ENCODE measurements around the gene CLIP3. TPM values are rescaled to one million over a fixed set of nuclear protein-coding genes. Genes with fewer than 3 reads are reported as not detected.
"Not testable (repeated sequence)": the region's sequence is repeated elsewhere in the genome, so short reads cannot be mapped to it uniquely, and the experiment has no call there.

The CLIP3 gene
- total and polyA plus RNA-seq, 2 donors (not counting 1 experiment from before 2014, with no cell fraction given): 14.7 to 19.8 TPM

DNA sequence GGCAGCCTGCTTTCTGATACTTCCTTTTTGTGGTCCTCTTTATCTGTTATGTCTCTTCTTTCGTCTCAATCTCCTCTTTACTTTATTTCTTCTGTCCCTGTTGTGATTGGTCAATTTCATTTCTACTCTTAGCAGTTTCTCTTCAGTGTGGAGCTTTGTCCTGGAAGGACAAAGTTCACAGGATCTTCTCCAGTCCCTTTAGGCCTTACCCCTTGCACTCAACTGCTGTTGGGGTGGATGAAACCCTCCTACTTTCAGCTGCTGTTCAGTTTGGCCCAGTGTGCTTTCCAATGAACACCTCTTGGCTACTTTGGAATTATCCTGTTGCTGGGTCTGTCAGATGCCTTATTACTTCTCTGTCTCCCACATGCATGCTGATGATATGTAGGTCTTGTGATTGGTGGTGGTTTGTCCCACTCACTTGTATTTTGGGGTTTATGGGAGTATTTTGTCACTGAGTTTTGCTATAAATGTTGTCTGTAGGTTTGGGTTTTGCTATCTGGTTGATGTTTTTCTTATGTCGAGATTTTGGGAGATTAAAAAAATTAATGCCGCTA, 46.8 kb upstream of the CLIP3 start:
- H3K4me3 ChIP-seq (replicated peaks in 1 of 4; ENCODE audit: control extremely low read depth in 1 of 4, insufficient read depth in 1 of 4, low read depth in 3 of 4, low read length in 4 of 4): no peak overlapping the region
- no peak overlapping the region for H3K27ac ChIP-seq (ENCODE audit: insufficient read depth, low read length)
- no peaks in the 10 kb centered on the region for H4K20me1 ChIP-seq (ENCODE audit: control insufficient read depth, extremely low read depth, insufficient read depth, low read length)
- TF ChIP-seq EZH2 (IDR thresholded peaks at IDR 0.05; ENCODE audit: low read length, missing control alignments): no peak
- TF ChIP-seq, protein P1, sequence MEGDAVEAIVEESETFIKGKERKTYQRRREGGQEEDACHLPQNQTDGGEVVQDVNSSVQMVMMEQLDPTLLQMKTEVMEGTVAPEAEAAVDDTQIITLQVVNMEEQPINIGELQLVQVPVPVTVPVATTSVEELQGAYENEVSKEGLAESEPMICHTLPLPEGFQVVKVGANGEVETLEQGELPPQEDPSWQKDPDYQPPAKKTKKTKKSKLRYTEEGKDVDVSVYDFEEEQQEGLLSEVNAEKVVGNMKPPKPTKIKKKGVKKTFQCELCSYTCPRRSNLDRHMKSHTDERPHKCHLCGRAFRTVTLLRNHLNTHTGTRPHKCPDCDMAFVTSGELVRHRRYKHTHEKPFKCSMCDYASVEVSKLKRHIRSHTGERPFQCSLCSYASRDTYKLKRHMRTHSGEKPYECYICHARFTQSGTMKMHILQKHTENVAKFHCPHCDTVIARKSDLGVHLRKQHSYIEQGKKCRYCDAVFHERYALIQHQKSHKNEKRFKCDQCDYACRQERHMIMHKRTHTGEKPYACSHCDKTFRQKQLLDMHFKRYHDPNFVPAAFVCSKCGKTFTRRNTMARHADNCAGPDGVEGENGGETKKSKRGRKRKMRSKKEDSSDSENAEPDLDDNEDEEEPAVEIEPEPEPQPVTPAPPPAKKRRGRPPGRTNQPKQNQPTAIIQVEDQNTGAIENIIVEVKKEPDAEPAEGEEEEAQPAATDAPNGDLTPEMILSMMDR (conservative IDR thresholded peaks at IDR 0.05 in 1 of 2, IDR thresholded peaks at IDR 0.05 in 1 of 2; ENCODE audit: low read depth in 1 of 2, low read length in 2 of 2): no peak
- H3K36me3 ChIP-seq (ENCODE audit: control insufficient read depth, insufficient read depth, low read length): peaks cover 14% of the 10 kb centered on the region
- no peak for DNase-seq (ENCODE audit: low read depth in 2 of 2)
- H3K4me1 ChIP-seq (ENCODE audit: control insufficient read depth, extremely low read depth, insufficient read depth, low read length): no peaks in the 10 kb centered on the region
- no peak overlapping the region for H3K9ac ChIP-seq (ENCODE audit: insufficient read depth, low read length)
- H3K27me3 ChIP-seq (ENCODE audit: control insufficient read depth, insufficient read depth, low read length): no peaks in the 10 kb centered on the region
- no peak overlapping the region for H3K4me2 ChIP-seq (ENCODE audit: extremely low read depth, insufficient read depth, low read length)
- no peaks in the 10 kb centered on the region for H3K79me2 ChIP-seq (ENCODE audit: control insufficient read depth, insufficient read depth, low read length)
- H2AFZ ChIP-seq (ENCODE audit: low read length): no peak overlapping the region
- no peaks in the 10 kb centered on the region for H3K9me3 ChIP-seq (ENCODE audit: control insufficient read depth, insufficient read depth, low read depth, low read length)

GRCh38 chr19:36073121-36073876, 40.6 kb upstream of the CLIP3 start:
- Histone ChIP-seq H3K9me3 (ENCODE audit: control insufficient read depth, insufficient read depth, low read depth, low read length) (no peaks in the 10 kb centered on the region), H3K9ac (ENCODE audit: insufficient read depth, low read length) (no peak overlapping the region), H3K79me2 (ENCODE audit: control insufficient read depth, insufficient read depth, low read length) (no peaks in the 10 kb centered on the region), H3K4me3 (replicated peaks in 1 of 4; ENCODE audit: control extremely low read depth in 1 of 4, insufficient read depth in 1 of 4, low read depth in 3 of 4, low read length in 4 of 4) (no peak overlapping the region), H4K20me1 (ENCODE audit: control insufficient read depth, extremely low read depth, insufficient read depth, low read length) (no peaks in the 10 kb centered on the region), H3K4me2 (ENCODE audit: extremely low read depth, insufficient read depth, low read length) (no peak overlapping the region), H3K27ac (ENCODE audit: insufficient read depth, low read length) (no peak overlapping the region), H3K4me1 (ENCODE audit: control insufficient read depth, extremely low read depth, insufficient read depth, low read length) (peaks cover 2% of the 10 kb centered on the region), H3K36me3 (ENCODE audit: control insufficient read depth, insufficient read depth, low read length) (peaks cover 2% of the 10 kb centered on the region), H2AFZ (ENCODE audit: low read length) (no peak overlapping the region), H3K27me3 (ENCODE audit: control insufficient read depth, insufficient read depth, low read length) (no peaks in the 10 kb centered on the region)
- DNase-seq (ENCODE audit: low read depth in 2 of 2): no peak
- no peak for TF ChIP-seq EZH2 (IDR thresholded peaks at IDR 0.05; ENCODE audit: low read length, missing control alignments)
- TF ChIP-seq, protein P1 (conservative IDR thresholded peaks at IDR 0.05 in 1 of 2, IDR thresholded peaks at IDR 0.05 in 1 of 2; ENCODE audit: low read depth in 1 of 2, low read length in 2 of 2): no peak

GRCh38 chr19:36072081-36072480, 39.4 kb upstream of the CLIP3 start:
- Histone ChIP-seq H3K9me3 (ENCODE audit: control insufficient read depth, insufficient read depth, low read depth, low read length) (no peaks in the 10 kb centered on the region), H2AFZ (ENCODE audit: low read length) (no peak overlapping the region), H3K9ac (ENCODE audit: insufficient read depth, low read length) (no peak overlapping the region), H3K27ac (ENCODE audit: insufficient read depth, low read length) (no peak overlapping the region), H3K79me2 (ENCODE audit: control insufficient read depth, insufficient read depth, low read length) (no peaks in the 10 kb centered on the region), H3K36me3 (ENCODE audit: control insufficient read depth, insufficient read depth, low read length) (peaks cover 6% of the 10 kb centered on the region), H4K20me1 (ENCODE audit: control insufficient read depth, extremely low read depth, insufficient read depth, low read length) (no peaks in the 10 kb centered on the region), H3K4me1 (ENCODE audit: control insufficient read depth, extremely low read depth, insufficient read depth, low read length) (peaks cover 2% of the 10 kb centered on the region), H3K4me2 (ENCODE audit: extremely low read depth, insufficient read depth, low read length) (no peak overlapping the region), H3K27me3 (ENCODE audit: control insufficient read depth, insufficient read depth, low read length) (no peaks in the 10 kb centered on the region), H3K4me3 (replicated peaks in 1 of 4; ENCODE audit: control extremely low read depth in 1 of 4, insufficient read depth in 1 of 4, low read depth in 3 of 4, low read length in 4 of 4) (no peak overlapping the region)
- TF ChIP-seq, protein P1 (conservative IDR thresholded peaks at IDR 0.05 in 1 of 2, IDR thresholded peaks at IDR 0.05 in 1 of 2; ENCODE audit: low read depth in 1 of 2, low read length in 2 of 2): no peak
- TF ChIP-seq EZH2 (IDR thresholded peaks at IDR 0.05; ENCODE audit: low read length, missing control alignments): no peak
- DNase-seq (ENCODE audit: low read depth in 2 of 2): no peak

- H3K27ac ChIP-seq (ENCODE audit: insufficient read depth, low read length); DNase-seq (ENCODE audit: low read depth in 2 of 2); H3K79me2 ChIP-seq (ENCODE audit: control insufficient read depth, insufficient read depth, low read length); H3K27me3 ChIP-seq (ENCODE audit: control insufficient read depth, insufficient read depth, low read length); H3K9ac ChIP-seq (ENCODE audit: insufficient read depth, low read length); H2AFZ ChIP-seq (ENCODE audit: low read length); H3K4me2 ChIP-seq (ENCODE audit: extremely low read depth, insufficient read depth, low read length); H4K20me1 ChIP-seq (ENCODE audit: control insufficient read depth, extremely low read depth, insufficient read depth, low read length); H3K36me3 ChIP-seq (ENCODE audit: control insufficient read depth, insufficient read depth, low read length); H3K4me3 ChIP-seq (replicated peaks in 1 of 4; ENCODE audit: control extremely low read depth in 1 of 4, insufficient read depth in 1 of 4, low read depth in 3 of 4, low read length in 4 of 4); H3K9me3 ChIP-seq (ENCODE audit: control insufficient read depth, insufficient read depth, low read depth, low read length); H3K4me1 ChIP-seq (ENCODE audit: control insufficient read depth, extremely low read depth, insufficient read depth, low read length): not testable (repeated sequence)
Observed at GRCh38 chr19:36068810-36069499, 36.3 kb upstream of the CLIP3 start.

Data from fibroblast of lung (primary cell).